ENCODE results near the gene OTULINL. TPM values are rescaled to one million over a fixed set of nuclear protein-coding genes. Genes with fewer than 3 reads are reported as not detected.

The OTULINL gene
- total RNA-seq, 1 experiment from 2014 or later, result 54.6 TPM

DNA sequence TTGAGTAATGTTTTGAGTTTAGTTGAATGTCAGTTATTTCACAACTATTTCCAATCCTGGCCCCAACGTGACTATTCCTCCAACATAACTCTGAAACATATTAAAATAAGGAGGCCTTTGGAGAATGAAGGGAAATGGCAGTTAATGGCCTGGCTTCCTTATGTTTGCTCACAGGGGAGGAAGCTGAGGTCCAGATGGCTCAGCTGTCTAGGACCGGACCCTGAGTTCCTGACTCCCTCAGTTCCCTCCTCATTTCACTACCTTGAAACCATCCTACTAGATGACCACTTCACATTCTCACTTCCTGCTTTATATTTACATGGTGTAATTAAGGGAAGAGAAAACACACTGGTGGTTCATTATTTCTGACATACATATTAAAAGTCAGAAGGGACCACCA lies 6.6 kb downstream of the OTULINL start:
- ChIA-PET CTCF (no interaction called here), POLR2A (ENCODE audit: unreplicated experiment) (no interaction called here)
- intact Hi-C loops (cut with micrococcal nuclease), result no loop called here
- H3K4me2 ChIP-seq (ENCODE audit: low read length), result no peak overlapping the region
- H3K36me3 ChIP-seq (ENCODE audit: low read depth, low read length), result peaks cover 3% of the 10 kb centered on the region; the same call in 1 of the 2 replicates
- H3K4me3 ChIP-seq (ENCODE audit: low read length), result no peak overlapping the region
- H3K9me3 ChIP-seq (ENCODE audit: low read length), result no peaks in the 10 kb centered on the region
- no peaks in the 10 kb centered on the region for H3K27me3 ChIP-seq (ENCODE audit: low read length)
- H3F3A ChIP-seq (ENCODE audit: low read length, unreplicated experiment), result no peaks in the 10 kb centered on the region
- H3K4me1 ChIP-seq (ENCODE audit: insufficient read depth, low read length), result peaks cover 42% of the 10 kb centered on the region
- no peak for ATAC-seq
- peaks cover 92% of the 10 kb centered on the region for H4K20me1 ChIP-seq (ENCODE audit: low read length)
- peaks cover 100% of the 10 kb centered on the region for H3K79me2 ChIP-seq (ENCODE audit: low read length)
- no peak overlapping the region for H3K9ac ChIP-seq (ENCODE audit: low read length)
- no peak for DNase-seq
- no peak overlapping the region for H2AFZ ChIP-seq (ENCODE audit: low read length)
- H3K27ac ChIP-seq (ENCODE audit: low read length), result no peak overlapping the region
- no peak for TF ChIP-seq EZH2 (IDR thresholded peaks at IDR 0.05; ENCODE audit: low read length, unreplicated experiment)
- no TSS peak for BruUV-seq (replicated peaks)
- H3K9me2 ChIP-seq (replicated peaks; ENCODE audit: low read length), result no peaks in the 10 kb centered on the region

GRCh38 chr5:14588758-14589543 lies 7.4 kb downstream of the OTULINL start:
- Histone ChIP-seq H3K36me3 (ENCODE audit: low read depth, low read length) (peaks cover 6% of the 10 kb centered on the region; the same call in 1 of the 2 replicates), H3K9ac (ENCODE audit: low read length) (no peak overlapping the region), H3K27me3 (ENCODE audit: low read length) (no peaks in the 10 kb centered on the region), H3F3A (ENCODE audit: low read length, unreplicated experiment) (no peaks in the 10 kb centered on the region), H3K4me1 (ENCODE audit: insufficient read depth, low read length) (peaks cover 35% of the 10 kb centered on the region), H4K20me1 (ENCODE audit: low read length) (peaks cover 91% of the 10 kb centered on the region), H3K9me2 (replicated peaks; ENCODE audit: low read length) (no peaks in the 10 kb centered on the region), H3K79me2 (ENCODE audit: low read length) (peaks cover 100% of the 10 kb centered on the region), H3K4me2 (ENCODE audit: low read length) (no peak overlapping the region), H2AFZ (ENCODE audit: low read length) (no peak overlapping the region), H3K27ac (ENCODE audit: low read length) (no peak overlapping the region), H3K9me3 (ENCODE audit: low read length) (no peaks in the 10 kb centered on the region), H3K4me3 (ENCODE audit: low read length) (no peak overlapping the region)
- DNase-seq (no peak), ATAC-seq (no peak)
- intact Hi-C loops (cut with micrococcal nuclease), result no loop called here
- TF ChIP-seq EZH2 (IDR thresholded peaks at IDR 0.05; ENCODE audit: low read length, unreplicated experiment), result no peak
- TF ChIP-seq, protein P1, sequence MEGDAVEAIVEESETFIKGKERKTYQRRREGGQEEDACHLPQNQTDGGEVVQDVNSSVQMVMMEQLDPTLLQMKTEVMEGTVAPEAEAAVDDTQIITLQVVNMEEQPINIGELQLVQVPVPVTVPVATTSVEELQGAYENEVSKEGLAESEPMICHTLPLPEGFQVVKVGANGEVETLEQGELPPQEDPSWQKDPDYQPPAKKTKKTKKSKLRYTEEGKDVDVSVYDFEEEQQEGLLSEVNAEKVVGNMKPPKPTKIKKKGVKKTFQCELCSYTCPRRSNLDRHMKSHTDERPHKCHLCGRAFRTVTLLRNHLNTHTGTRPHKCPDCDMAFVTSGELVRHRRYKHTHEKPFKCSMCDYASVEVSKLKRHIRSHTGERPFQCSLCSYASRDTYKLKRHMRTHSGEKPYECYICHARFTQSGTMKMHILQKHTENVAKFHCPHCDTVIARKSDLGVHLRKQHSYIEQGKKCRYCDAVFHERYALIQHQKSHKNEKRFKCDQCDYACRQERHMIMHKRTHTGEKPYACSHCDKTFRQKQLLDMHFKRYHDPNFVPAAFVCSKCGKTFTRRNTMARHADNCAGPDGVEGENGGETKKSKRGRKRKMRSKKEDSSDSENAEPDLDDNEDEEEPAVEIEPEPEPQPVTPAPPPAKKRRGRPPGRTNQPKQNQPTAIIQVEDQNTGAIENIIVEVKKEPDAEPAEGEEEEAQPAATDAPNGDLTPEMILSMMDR (conservative IDR thresholded peaks at IDR 0.05; ENCODE audit: low read depth, low read length), result no peak
- TF ChIP-seq EZH2phosphoT487 (IDR thresholded peaks at IDR 0.05; ENCODE audit: borderline replicate concordance, low read length), result no peak
- ChIA-PET POLR2A (ENCODE audit: unreplicated experiment) (no interaction called here), CTCF (no interaction called here)
- no TSS peak for BruUV-seq (replicated peaks)

GRCh38 chr5:14590949-14591348 lies 9.4 kb downstream of the OTULINL start:
- H3K27me3 ChIP-seq (ENCODE audit: low read length), result no peaks in the 10 kb centered on the region
- peaks cover 26% of the 10 kb centered on the region for H3K4me1 ChIP-seq (ENCODE audit: insufficient read depth, low read length)
- no peak overlapping the region for H3K4me3 ChIP-seq (ENCODE audit: low read length)
- no peaks in the 10 kb centered on the region for H3F3A ChIP-seq (ENCODE audit: low read length, unreplicated experiment)
- no peaks in the 10 kb centered on the region for H3K9me2 ChIP-seq (replicated peaks; ENCODE audit: low read length)
- H4K20me1 ChIP-seq (ENCODE audit: low read length), result peaks cover 88% of the 10 kb centered on the region
- CTCF ChIA-PET, result interaction anchor here (0.6 kb wide), 1 partner anchor 634 kb away, joined by 5 read pairs; no protein-coding TSS in a partner anchor
- intact Hi-C loops (cut with micrococcal nuclease), result no loop called here
- H3K4me2 ChIP-seq (ENCODE audit: low read length), result no peak overlapping the region
- no peak overlapping the region for H2AFZ ChIP-seq (ENCODE audit: low read length)
- peaks cover 7% of the 10 kb centered on the region for H3K36me3 ChIP-seq (ENCODE audit: low read depth, low read length)
- BruUV-seq (replicated peaks), result no TSS peak
- no peak for TF ChIP-seq EZH2 (IDR thresholded peaks at IDR 0.05; ENCODE audit: low read length, unreplicated experiment)
- TF ChIP-seq, protein P1 (conservative IDR thresholded peaks at IDR 0.05; ENCODE audit: low read depth, low read length), result no peak
- TF ChIP-seq EZH2phosphoT487 (IDR thresholded peaks at IDR 0.05; ENCODE audit: borderline replicate concordance, low read length), result no peak
- POLR2A ChIA-PET (ENCODE audit: unreplicated experiment), result no interaction called here
- DNase-seq (peak; percentile 25), ATAC-seq (no peak)
- no peaks in the 10 kb centered on the region for H3K9me3 ChIP-seq (ENCODE audit: low read length)
- H3K9ac ChIP-seq (ENCODE audit: low read length), result no peak overlapping the region
- peak overlapping the region; percentile 41 for H3K27ac ChIP-seq (ENCODE audit: low read length)
- peaks cover 100% of the 10 kb centered on the region for H3K79me2 ChIP-seq (ENCODE audit: low read length)
